ENCODE measurements around the gene JUND. TPM values are rescaled to one million over a fixed set of nuclear protein-coding genes. Genes with fewer than 3 reads are reported as not detected.

Gene JUND
- total and polyA plus RNA-seq, 2 of the 8 experiments (the other 6 are each of a cell fraction or from before 2014, with no cell fraction given), result 54.0 to 77.5 TPM

DNA sequence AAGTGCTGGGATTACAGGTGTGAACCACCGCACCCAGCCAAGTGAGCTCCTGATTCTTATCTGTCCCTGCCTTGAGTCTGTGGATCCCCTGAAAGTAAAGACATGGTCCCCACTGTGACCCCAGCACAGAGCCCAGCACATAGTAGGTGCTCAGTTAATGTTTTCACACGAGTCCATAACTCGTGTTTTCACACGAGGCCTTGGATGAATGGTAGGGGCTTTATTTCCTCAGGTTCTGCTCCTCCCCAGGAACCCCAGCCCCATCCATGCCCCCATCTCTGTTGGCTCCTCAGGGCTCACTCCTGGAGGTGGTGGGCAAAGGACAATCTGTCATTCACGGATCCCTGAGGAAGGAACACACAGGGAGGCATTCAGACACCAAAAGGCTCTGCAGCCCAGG is 31.6 kb downstream of the JUND start:
- H3K36me3 ChIP-seq (ENCODE audit: control insufficient read depth in 2 of 4, insufficient read depth in 4 of 4, low read length in 3 of 4), result no peaks in the 10 kb centered on the region
- H2BK12ac ChIP-seq (ENCODE audit: low read depth, low read length), result peak overlapping the region; percentile 50; the same call in 1 of the 2 replicates
- H2AFZ ChIP-seq (ENCODE audit: low read length), result no peak overlapping the region
- DNase-seq (ENCODE audit: low read depth in 1 of 2, low spot score in 2 of 2) (no peak), FAIRE-seq (no peak)
- H4K91ac ChIP-seq (replicated peaks; ENCODE audit: insufficient read length, low read length), result no peak overlapping the region
- no peak overlapping the region for H4K8ac ChIP-seq (ENCODE audit: extremely low read depth, insufficient read depth, low read length)
- H3K4me2 ChIP-seq (ENCODE audit: insufficient read depth in 1 of 2, low read depth in 2 of 2, low read length in 2 of 2), result no peak overlapping the region
- H4K5ac ChIP-seq (ENCODE audit: insufficient read length, low read depth, low read length), result no peak overlapping the region
- H3K79me1 ChIP-seq (ENCODE audit: low read depth, low read length), result no peaks in the 10 kb centered on the region
- no peaks in the 10 kb centered on the region for H3K23me2 ChIP-seq (ENCODE audit: low read depth, low read length)
- peak overlapping the region; percentile 95 for H2BK15ac ChIP-seq (ENCODE audit: low read length)
- no peak overlapping the region for H3K9ac ChIP-seq (replicated peaks in 1 of 4; ENCODE audit: extremely low read depth in 1 of 4, low read depth in 3 of 4, low read length in 3 of 4)
- no peaks in the 10 kb centered on the region for H3K79me2 ChIP-seq (ENCODE audit: control insufficient read depth in 1 of 2, insufficient read depth in 2 of 2, low read length in 2 of 2)
- H2AK5ac ChIP-seq (ENCODE audit: low read depth, low read length), result no peak overlapping the region
- CTCF ChIA-PET (ENCODE audit: partially characterized antibody), result interaction anchor here (0.6 to 18.7 kb wide), 17 partner anchors 8 to 287 kb away, joined by 3 to 305 read pairs (median 4); partner anchors contain the start of genes IQCN, JUND and RAB3A
- WGBS, 2 experiments (ENCODE audit: extremely low coverage in 1 of 2, insufficient coverage in 1 of 2, insufficient read length in 1 of 2, insufficient replicate concordance in 2 of 2, low coverage in 1 of 2, low lambda C conversion rate in 2 of 2, missing lambda C conversion rate in 1 of 2), result 88% methylated on average over 5 of the region's 5 CpGs; no CpG with 5 or more reads in 1 of the 2 experiments
- H3K23ac ChIP-seq (ENCODE audit: insufficient read length), result no peak overlapping the region
- H3K56ac ChIP-seq (replicated peaks; ENCODE audit: insufficient read length, low read depth, low read length), result no peak overlapping the region
- H3K9me3 ChIP-seq (ENCODE audit: insufficient read depth in 2 of 2, low read depth in 1 of 2, low read length in 1 of 2), result no peaks in the 10 kb centered on the region
- no peak overlapping the region for H3K27ac ChIP-seq (ENCODE audit: low read depth, low read length)
- peak overlapping the region; percentile 38 for H3K4ac ChIP-seq (replicated peaks; ENCODE audit: insufficient read length, low read depth, low read length)
- no peak overlapping the region for H3K4me3 ChIP-seq (ENCODE audit: extremely low read depth in 1 of 4, insufficient read depth in 2 of 4, low read depth in 3 of 4, low read length in 4 of 4)
- no peak overlapping the region; the same call in 1 of the 2 replicates for H2BK5ac ChIP-seq (ENCODE audit: low read depth, low read length)
- H3K18ac ChIP-seq (ENCODE audit: extremely low read depth, low read length), result no peak overlapping the region
- no peaks in the 10 kb centered on the region for H4K20me1 ChIP-seq (replicated peaks in 1 of 2; ENCODE audit: control insufficient read depth in 1 of 2, insufficient read depth in 2 of 2, low read length in 2 of 2)
- POLR2A ChIA-PET (ENCODE audit: partially characterized antibody), result interaction anchor here (1.4 to 7.4 kb wide), 6 partner anchors 9 to 43 kb away, joined by 3 to 65 read pairs (median 12); partner anchors contain the start of genes JUND and RAB3A
- no peak overlapping the region for H3K14ac ChIP-seq (ENCODE audit: insufficient read length)
- no peak overlapping the region for H2BK120ac ChIP-seq (replicated peaks; ENCODE audit: low read depth, low read length)
- H3K27me3 ChIP-seq (replicated peaks in 1 of 4; ENCODE audit: control insufficient read depth in 3 of 4, extremely low read depth in 1 of 4, insufficient read depth in 3 of 4, low read length in 3 of 4), result peaks cover 0 to 3% (median 0%) of the 10 kb centered on the region in 4 experiments; a peak in 3 of 7 replicates
- H2BK20ac ChIP-seq (ENCODE audit: low read length), result 0 out of 2 replicates have a peak overlapping the region, but pooled peaks have one; percentile 61
- H3K4me1 ChIP-seq (replicated peaks in 1 of 4; ENCODE audit: control insufficient read depth in 3 of 4, insufficient read depth in 4 of 4, low read length in 3 of 4), result peaks cover 4 to 10% (median 7%) of the 10 kb centered on the region in 4 experiments
- no peak for TF ChIP-seq JUND (IDR thresholded peaks at IDR 0.05; ENCODE audit: low read length)
- no peak for TF ChIP-seq EZH2 (IDR thresholded peaks at IDR 0.05; ENCODE audit: low read depth, low read length, severe bottlenecking)
- no peak for TF ChIP-seq CTBP2 (IDR thresholded peaks at IDR 0.05; ENCODE audit: borderline replicate concordance, insufficient read depth, insufficient read length, low read length)
- no peak for TF ChIP-seq RNF2 (IDR thresholded peaks at IDR 0.05; ENCODE audit: borderline replicate concordance, low read depth, low read length, missing control alignments, poor library complexity, severe bottlenecking)
- no peak for TF ChIP-seq POLR2AphosphoS5 (IDR thresholded peaks at IDR 0.05; ENCODE audit: low read depth, low read length)
- TF ChIP-seq YY1 (IDR thresholded peaks at IDR 0.05; ENCODE audit: low read depth, low read length), result no peak
- no peak for TF ChIP-seq SIX5 (IDR thresholded peaks at IDR 0.05; ENCODE audit: low read depth, low read length)
- no peak for TF ChIP-seq SAP30 (IDR thresholded peaks at IDR 0.05; ENCODE audit: insufficient read depth, insufficient replicate concordance, low read length)
- TF ChIP-seq, protein P1, sequence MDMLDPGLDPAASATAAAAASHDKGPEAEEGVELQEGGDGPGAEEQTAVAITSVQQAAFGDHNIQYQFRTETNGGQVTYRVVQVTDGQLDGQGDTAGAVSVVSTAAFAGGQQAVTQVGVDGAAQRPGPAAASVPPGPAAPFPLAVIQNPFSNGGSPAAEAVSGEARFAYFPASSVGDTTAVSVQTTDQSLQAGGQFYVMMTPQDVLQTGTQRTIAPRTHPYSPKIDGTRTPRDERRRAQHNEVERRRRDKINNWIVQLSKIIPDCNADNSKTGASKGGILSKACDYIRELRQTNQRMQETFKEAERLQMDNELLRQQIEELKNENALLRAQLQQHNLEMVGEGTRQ (IDR thresholded peaks at IDR 0.05; ENCODE audit: low read length), result no peak
- TF ChIP-seq GABPA (IDR thresholded peaks at IDR 0.05; ENCODE audit: borderline replicate concordance, insufficient read depth, low read length), result no peak
- no peak for TF ChIP-seq RAD21 (IDR thresholded peaks at IDR 0.05 in 1 of 2, conservative IDR thresholded peaks at IDR 0.05 in 1 of 2; ENCODE audit: low read depth in 2 of 2, low read length in 2 of 2)

All from H1 (cell line).